ENCODE measurements around the gene TFCP2.

The TFCP2 gene

GRCh38 chr12:51185171-51185717, 12.3 kb upstream of the TFCP2 start:
- no peaks in the 10 kb centered on the region for H3K27me3 ChIP-seq (ENCODE audit: insufficient read depth, low read depth)
- no peak overlapping the region for H3K4me3 ChIP-seq (IDR thresholded peaks at IDR 0.05; ENCODE audit: insufficient read depth, low read depth, low read length)
- no peaks in the 10 kb centered on the region for H4K20me1 ChIP-seq (ENCODE audit: insufficient read depth)
- TF ChIP-seq, protein P1, sequence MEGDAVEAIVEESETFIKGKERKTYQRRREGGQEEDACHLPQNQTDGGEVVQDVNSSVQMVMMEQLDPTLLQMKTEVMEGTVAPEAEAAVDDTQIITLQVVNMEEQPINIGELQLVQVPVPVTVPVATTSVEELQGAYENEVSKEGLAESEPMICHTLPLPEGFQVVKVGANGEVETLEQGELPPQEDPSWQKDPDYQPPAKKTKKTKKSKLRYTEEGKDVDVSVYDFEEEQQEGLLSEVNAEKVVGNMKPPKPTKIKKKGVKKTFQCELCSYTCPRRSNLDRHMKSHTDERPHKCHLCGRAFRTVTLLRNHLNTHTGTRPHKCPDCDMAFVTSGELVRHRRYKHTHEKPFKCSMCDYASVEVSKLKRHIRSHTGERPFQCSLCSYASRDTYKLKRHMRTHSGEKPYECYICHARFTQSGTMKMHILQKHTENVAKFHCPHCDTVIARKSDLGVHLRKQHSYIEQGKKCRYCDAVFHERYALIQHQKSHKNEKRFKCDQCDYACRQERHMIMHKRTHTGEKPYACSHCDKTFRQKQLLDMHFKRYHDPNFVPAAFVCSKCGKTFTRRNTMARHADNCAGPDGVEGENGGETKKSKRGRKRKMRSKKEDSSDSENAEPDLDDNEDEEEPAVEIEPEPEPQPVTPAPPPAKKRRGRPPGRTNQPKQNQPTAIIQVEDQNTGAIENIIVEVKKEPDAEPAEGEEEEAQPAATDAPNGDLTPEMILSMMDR (conservative IDR thresholded peaks at IDR 0.05; ENCODE audit: low read depth, low read length), result no peak
- no peak overlapping the region for H3K27ac ChIP-seq
- H3K4me1 ChIP-seq (ENCODE audit: low read depth, poor library complexity, severe bottlenecking), result peaks cover 40% of the 10 kb centered on the region
- no peaks in the 10 kb centered on the region for H3K36me3 ChIP-seq (ENCODE audit: insufficient read depth)
- H3K4me2 ChIP-seq, result no peak overlapping the region
- H3K79me2 ChIP-seq (ENCODE audit: insufficient read depth, low read depth), result no peaks in the 10 kb centered on the region
- no peak overlapping the region for H3K9ac ChIP-seq
- H2AFZ ChIP-seq (ENCODE audit: low read depth), result no peak overlapping the region

GRCh38 chr12:51183816-51184215, 10.9 kb upstream of the TFCP2 start:
- no peak overlapping the region for H3K4me2 ChIP-seq
- no peaks in the 10 kb centered on the region for H3K27me3 ChIP-seq (ENCODE audit: insufficient read depth, low read depth)
- peaks cover 29% of the 10 kb centered on the region for H3K4me1 ChIP-seq (ENCODE audit: low read depth, poor library complexity, severe bottlenecking)
- H3K27ac ChIP-seq, result no peak overlapping the region
- no peak overlapping the region for H3K9ac ChIP-seq
- H2AFZ ChIP-seq (ENCODE audit: low read depth), result no peak overlapping the region
- H4K20me1 ChIP-seq (ENCODE audit: insufficient read depth), result no peaks in the 10 kb centered on the region
- H3K36me3 ChIP-seq (ENCODE audit: insufficient read depth), result no peaks in the 10 kb centered on the region
- TF ChIP-seq, protein P1 (conservative IDR thresholded peaks at IDR 0.05; ENCODE audit: low read depth, low read length), result no peak
- H3K79me2 ChIP-seq (ENCODE audit: insufficient read depth, low read depth), result no peaks in the 10 kb centered on the region
- no peak overlapping the region for H3K4me3 ChIP-seq (IDR thresholded peaks at IDR 0.05; ENCODE audit: insufficient read depth, low read depth, low read length)

GRCh38 chr12:51183349-51183748, 10.4 kb upstream of the TFCP2 start:
- Histone ChIP-seq H3K27ac (no peak overlapping the region), H3K9ac (no peak overlapping the region), H3K4me3 (IDR thresholded peaks at IDR 0.05; ENCODE audit: insufficient read depth, low read depth, low read length) (no peak overlapping the region), H2AFZ (ENCODE audit: low read depth) (no peak overlapping the region), H4K20me1 (ENCODE audit: insufficient read depth) (no peaks in the 10 kb centered on the region), H3K27me3 (ENCODE audit: insufficient read depth, low read depth) (no peaks in the 10 kb centered on the region), H3K36me3 (ENCODE audit: insufficient read depth) (no peaks in the 10 kb centered on the region), H3K4me1 (ENCODE audit: low read depth, poor library complexity, severe bottlenecking) (peaks cover 24% of the 10 kb centered on the region), H3K79me2 (ENCODE audit: insufficient read depth, low read depth) (no peaks in the 10 kb centered on the region), H3K4me2 (no peak overlapping the region)
- TF ChIP-seq, protein P1 (conservative IDR thresholded peaks at IDR 0.05; ENCODE audit: low read depth, low read length), result no peak

DNA sequence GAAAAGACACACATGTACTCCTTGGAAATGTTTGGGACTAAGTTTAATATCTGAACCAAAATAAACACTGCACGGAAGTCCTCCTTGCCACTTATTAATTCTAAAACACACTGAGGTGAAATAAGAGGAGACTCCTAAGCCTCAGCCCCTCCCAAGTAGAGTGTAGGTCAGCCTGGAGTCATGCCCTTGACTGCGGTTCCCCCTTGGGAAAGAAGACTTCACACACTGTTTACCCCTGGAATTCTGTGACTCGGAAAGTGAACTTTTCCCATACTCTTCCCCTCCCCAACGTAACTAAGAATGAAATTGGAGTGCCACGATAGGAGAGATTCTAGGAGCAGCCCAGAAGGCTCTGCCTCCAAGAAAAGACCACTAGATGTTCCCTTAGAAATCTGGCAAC, 8.6 kb upstream of the TFCP2 start:
- no peak overlapping the region for H3K4me3 ChIP-seq (IDR thresholded peaks at IDR 0.05; ENCODE audit: insufficient read depth, low read depth, low read length)
- H3K36me3 ChIP-seq (ENCODE audit: insufficient read depth), result no peaks in the 10 kb centered on the region
- TF ChIP-seq, protein P1 (conservative IDR thresholded peaks at IDR 0.05; ENCODE audit: low read depth, low read length), result no peak
- H3K9ac ChIP-seq, result no peak overlapping the region
- H3K79me2 ChIP-seq (ENCODE audit: insufficient read depth, low read depth), result no peaks in the 10 kb centered on the region
- H3K4me1 ChIP-seq (ENCODE audit: low read depth, poor library complexity, severe bottlenecking), result peaks cover 6% of the 10 kb centered on the region
- no peak overlapping the region for H3K4me2 ChIP-seq
- no peak overlapping the region for H3K27ac ChIP-seq
- H2AFZ ChIP-seq (ENCODE audit: low read depth), result no peak overlapping the region
- H3K27me3 ChIP-seq (ENCODE audit: insufficient read depth, low read depth), result no peaks in the 10 kb centered on the region
- no peaks in the 10 kb centered on the region for H4K20me1 ChIP-seq (ENCODE audit: insufficient read depth)

All from KMS-11 (cell line).